ENCODE data around the gene RGS1.

- TF ChIP-seq EZH2 (IDR thresholded peaks at IDR 0.05; ENCODE audit: insufficient read depth, poor library complexity, severe bottlenecking) = no peak
- TF ChIP-seq EZH2phosphoT487 (IDR thresholded peaks at IDR 0.05; ENCODE audit: insufficient read depth, low read depth) = no peak
These were observed 16.9 kb downstream of the RGS1 start for GRCh38 chr1:192592517-192592916.
